Prostate gland (tissue), 2 donors: ENCODE measurements around the gene TRDMT1.

Source experiments
- POLR2A ChIP-seq: fragments of 450-650 bp; IDR thresholded peaks from one replicate; pipeline ENCODE4 v1.6.1; 2016; ENCODE audit warnings: antibody characterized with exemption, mild to moderate bottlenecking
- POLR2AphosphoS5 ChIP-seq: sonication (generic); formaldehyde crosslinking; IDR thresholded peaks from one replicate; pipeline ENCODE4 v1.6.1; 2017; ENCODE audit warnings: antibody characterized with exemption
- TF ChIP-seq, protein P1 (sequence below), 4 experiments: fragments of 200-600 bp in 2 of 4; fragments of 450-650 bp in 2 of 4; sonication (generic) in 2 of 4; IDR thresholded peaks; 1 replicate in 3 of 4; 2 replicates in 1 of 4; pipeline ENCODE4 v1.5.1; 2016 to 2019; ENCODE audit warnings: antibody characterized with exemption in 4 of 4, mild to moderate bottlenecking in 2 of 4, moderate library complexity in 2 of 4

DNA sequence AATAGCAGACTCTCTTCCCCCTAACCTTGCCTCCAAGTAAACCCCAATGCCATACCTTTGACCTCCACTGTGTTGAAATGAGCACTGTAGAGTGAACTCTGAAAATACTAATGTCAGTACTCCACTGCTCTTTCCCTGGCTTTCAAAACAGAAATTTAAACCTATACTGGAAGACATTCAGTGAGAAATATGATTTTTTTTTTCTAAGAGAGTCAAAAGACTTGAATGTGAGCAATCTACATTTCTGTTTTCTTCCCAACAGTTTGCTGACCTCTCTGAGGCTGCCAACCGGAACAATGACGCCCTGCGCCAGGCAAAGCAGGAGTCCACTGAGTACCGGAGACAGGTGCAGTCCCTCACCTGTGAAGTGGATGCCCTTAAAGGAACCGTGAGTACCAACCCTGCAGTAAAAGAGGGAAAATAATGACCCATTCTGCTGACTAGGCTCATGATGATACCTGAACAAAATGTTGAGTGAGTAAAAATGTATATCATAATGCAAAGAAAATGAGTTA is 33.0 kb upstream of the TRDMT1 start:
- TF ChIP-seq, protein P1, sequence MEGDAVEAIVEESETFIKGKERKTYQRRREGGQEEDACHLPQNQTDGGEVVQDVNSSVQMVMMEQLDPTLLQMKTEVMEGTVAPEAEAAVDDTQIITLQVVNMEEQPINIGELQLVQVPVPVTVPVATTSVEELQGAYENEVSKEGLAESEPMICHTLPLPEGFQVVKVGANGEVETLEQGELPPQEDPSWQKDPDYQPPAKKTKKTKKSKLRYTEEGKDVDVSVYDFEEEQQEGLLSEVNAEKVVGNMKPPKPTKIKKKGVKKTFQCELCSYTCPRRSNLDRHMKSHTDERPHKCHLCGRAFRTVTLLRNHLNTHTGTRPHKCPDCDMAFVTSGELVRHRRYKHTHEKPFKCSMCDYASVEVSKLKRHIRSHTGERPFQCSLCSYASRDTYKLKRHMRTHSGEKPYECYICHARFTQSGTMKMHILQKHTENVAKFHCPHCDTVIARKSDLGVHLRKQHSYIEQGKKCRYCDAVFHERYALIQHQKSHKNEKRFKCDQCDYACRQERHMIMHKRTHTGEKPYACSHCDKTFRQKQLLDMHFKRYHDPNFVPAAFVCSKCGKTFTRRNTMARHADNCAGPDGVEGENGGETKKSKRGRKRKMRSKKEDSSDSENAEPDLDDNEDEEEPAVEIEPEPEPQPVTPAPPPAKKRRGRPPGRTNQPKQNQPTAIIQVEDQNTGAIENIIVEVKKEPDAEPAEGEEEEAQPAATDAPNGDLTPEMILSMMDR (IDR thresholded peaks at IDR 0.05): no peak
- TF ChIP-seq POLR2A (no peak), POLR2AphosphoS5 (no peak)
